Measurements from ENCODE around the gene TFCP2L1. TPM values are rescaled to one million over a fixed set of nuclear protein-coding genes. Genes with fewer than 3 reads are reported as not detected.

Gene TFCP2L1
- total and polyA plus RNA-seq, 2 of the 4 experiments (the other 2 are of a cell fraction) = not detected

DNA sequence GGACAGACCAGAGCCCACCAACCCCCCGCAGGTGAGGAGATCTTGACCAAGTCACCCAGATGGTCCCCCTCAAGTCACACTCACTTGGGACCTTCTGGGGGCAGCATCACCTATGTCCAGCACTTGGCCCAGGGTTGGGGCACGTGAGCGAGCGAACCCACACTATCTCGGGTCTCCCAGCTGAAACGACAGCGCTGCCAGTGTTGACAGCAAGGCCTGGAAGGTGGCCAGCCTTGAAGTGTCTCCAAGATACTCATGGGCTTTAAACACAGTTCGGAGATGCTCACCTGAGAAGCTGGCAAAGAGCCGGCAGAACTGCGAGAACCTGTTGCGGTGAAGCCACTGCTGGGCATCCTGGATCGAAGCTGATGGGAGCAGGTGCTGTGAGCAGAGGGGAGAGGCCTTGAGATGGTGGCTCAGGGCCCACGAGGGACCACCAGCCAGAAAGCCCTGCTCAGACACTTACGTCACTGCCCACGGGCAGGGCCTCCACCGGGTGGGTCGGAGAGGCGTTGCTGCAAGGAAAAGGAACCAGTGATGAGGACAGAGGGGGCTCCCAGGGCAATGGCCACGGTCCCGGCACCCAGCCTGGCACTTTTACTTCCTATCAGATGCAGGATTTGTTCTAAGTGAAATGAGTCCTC is 47.5 kb downstream of the TFCP2L1 start:
- Histone ChIP-seq H3K4ac (ENCODE audit: low read depth, low read length) (no peak overlapping the region), H2AK5ac (ENCODE audit: low read depth, low read length) (no peak overlapping the region), H2BK5ac (ENCODE audit: low read depth, low read length, poor library complexity, severe bottlenecking) (no peak overlapping the region), H3K4me1 (ENCODE audit: control insufficient read depth, insufficient read depth, low read length) (no peaks in the 10 kb centered on the region), H4K5ac (ENCODE audit: low read depth, low read length) (no peak overlapping the region), H2BK20ac (ENCODE audit: low read depth, low read length) (no peak overlapping the region), H3K9ac (ENCODE audit: low read depth, low read length) (no peak overlapping the region), H3K9me3 (ENCODE audit: control insufficient read depth, insufficient read depth, low read length) (no peaks in the 10 kb centered on the region), H4K20me1 (ENCODE audit: insufficient read depth, low read length) (no peaks in the 10 kb centered on the region), H3K18ac (ENCODE audit: low read depth, low read length) (no peak overlapping the region), H2AK9ac (replicated peaks; ENCODE audit: low read depth, low read length, poor library complexity) (no peak overlapping the region), H3K14ac (replicated peaks; ENCODE audit: low read depth, low read length) (no peak overlapping the region), H2BK15ac (ENCODE audit: low read depth, low read length) (no peak overlapping the region), H3K4me2 (ENCODE audit: low read depth, low read length) (no peak overlapping the region), H2BK120ac (ENCODE audit: low read depth, low read length) (no peak overlapping the region), H3K23ac (ENCODE audit: low read depth, low read length) (no peak overlapping the region), H3K36me3 (ENCODE audit: control insufficient read depth, insufficient read depth, low read length) (no peaks in the 10 kb centered on the region), H2AFZ (replicated peaks; ENCODE audit: low read length, poor library complexity) (peak overlapping the region; percentile 46), H3K9me1 (ENCODE audit: insufficient read depth, low read length) (no peaks in the 10 kb centered on the region), H4K91ac (ENCODE audit: insufficient read depth, low read depth, low read length) (no peak overlapping the region), H3K27ac (ENCODE audit: insufficient read depth, low read length) (no peak overlapping the region), H3K79me1 (ENCODE audit: low read depth in 1 of 2, low read length in 2 of 2) (no peaks in the 10 kb centered on the region), H3K27me3 (ENCODE audit: control insufficient read depth, insufficient read depth, low read length) (peaks cover 51% of the 10 kb centered on the region), H3K56ac (ENCODE audit: extremely low read depth, insufficient read depth, low read length) (no peak overlapping the region), H3K4me3 (ENCODE audit: insufficient read depth, low read depth, low read length) (no peak overlapping the region), H4K8ac (ENCODE audit: low read depth in 2 of 2, low read length in 2 of 2) (no peak overlapping the region)
- ATAC-seq (ENCODE audit: low read depth) = no peak
- in situ Hi-C loops (cut with MboI; ENCODE audit: low sequenced_read_pairs) = no loop called here
- no peak for TF ChIP-seq NFE2L2 (IDR thresholded peaks at IDR 0.05; ENCODE audit: low read depth, low read length)
- no peak for TF ChIP-seq MXI1 (IDR thresholded peaks at IDR 0.05; ENCODE audit: borderline replicate concordance, low read depth, low read length)
- TF ChIP-seq MAFK (IDR thresholded peaks at IDR 0.05; ENCODE audit: low read depth, low read length) = no peak
- TF ChIP-seq, protein P1, sequence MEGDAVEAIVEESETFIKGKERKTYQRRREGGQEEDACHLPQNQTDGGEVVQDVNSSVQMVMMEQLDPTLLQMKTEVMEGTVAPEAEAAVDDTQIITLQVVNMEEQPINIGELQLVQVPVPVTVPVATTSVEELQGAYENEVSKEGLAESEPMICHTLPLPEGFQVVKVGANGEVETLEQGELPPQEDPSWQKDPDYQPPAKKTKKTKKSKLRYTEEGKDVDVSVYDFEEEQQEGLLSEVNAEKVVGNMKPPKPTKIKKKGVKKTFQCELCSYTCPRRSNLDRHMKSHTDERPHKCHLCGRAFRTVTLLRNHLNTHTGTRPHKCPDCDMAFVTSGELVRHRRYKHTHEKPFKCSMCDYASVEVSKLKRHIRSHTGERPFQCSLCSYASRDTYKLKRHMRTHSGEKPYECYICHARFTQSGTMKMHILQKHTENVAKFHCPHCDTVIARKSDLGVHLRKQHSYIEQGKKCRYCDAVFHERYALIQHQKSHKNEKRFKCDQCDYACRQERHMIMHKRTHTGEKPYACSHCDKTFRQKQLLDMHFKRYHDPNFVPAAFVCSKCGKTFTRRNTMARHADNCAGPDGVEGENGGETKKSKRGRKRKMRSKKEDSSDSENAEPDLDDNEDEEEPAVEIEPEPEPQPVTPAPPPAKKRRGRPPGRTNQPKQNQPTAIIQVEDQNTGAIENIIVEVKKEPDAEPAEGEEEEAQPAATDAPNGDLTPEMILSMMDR (conservative IDR thresholded peaks at IDR 0.05; ENCODE audit: low read depth, low read length) = no peak
- TF ChIP-seq RFX5 (IDR thresholded peaks at IDR 0.05; ENCODE audit: low read depth, low read length) = no peak
- no peak for TF ChIP-seq MAZ (IDR thresholded peaks at IDR 0.05; ENCODE audit: borderline replicate concordance, low read depth, low read length)
- TF ChIP-seq RAD21 (IDR thresholded peaks at IDR 0.05; ENCODE audit: low read length) = no peak
- no peak for TF ChIP-seq CEBPB (IDR thresholded peaks at IDR 0.05; ENCODE audit: low read depth, low read length)
- no peak for TF ChIP-seq FOS (IDR thresholded peaks at IDR 0.05; ENCODE audit: low read depth, low read length)
- TF ChIP-seq RCOR1 (IDR thresholded peaks at IDR 0.05; ENCODE audit: insufficient replicate concordance, low read length) = no peak
- TF ChIP-seq, protein P2, sequence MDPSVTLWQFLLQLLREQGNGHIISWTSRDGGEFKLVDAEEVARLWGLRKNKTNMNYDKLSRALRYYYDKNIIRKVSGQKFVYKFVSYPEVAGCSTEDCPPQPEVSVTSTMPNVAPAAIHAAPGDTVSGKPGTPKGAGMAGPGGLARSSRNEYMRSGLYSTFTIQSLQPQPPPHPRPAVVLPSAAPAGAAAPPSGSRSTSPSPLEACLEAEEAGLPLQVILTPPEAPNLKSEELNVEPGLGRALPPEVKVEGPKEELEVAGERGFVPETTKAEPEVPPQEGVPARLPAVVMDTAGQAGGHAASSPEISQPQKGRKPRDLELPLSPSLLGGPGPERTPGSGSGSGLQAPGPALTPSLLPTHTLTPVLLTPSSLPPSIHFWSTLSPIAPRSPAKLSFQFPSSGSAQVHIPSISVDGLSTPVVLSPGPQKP (IDR thresholded peaks at IDR 0.05; ENCODE audit: borderline replicate concordance, low read depth, low read length) = no peak
- no peak for TF ChIP-seq POLR2A (IDR thresholded peaks at IDR 0.05; ENCODE audit: low read depth, low read length)
- no peak for TF ChIP-seq BHLHE40 (IDR thresholded peaks at IDR 0.05; ENCODE audit: low read depth, low read length)
- TF ChIP-seq SMC3 (IDR thresholded peaks at IDR 0.05; ENCODE audit: low read depth, low read length) = no peak
- TF ChIP-seq, protein P3, sequence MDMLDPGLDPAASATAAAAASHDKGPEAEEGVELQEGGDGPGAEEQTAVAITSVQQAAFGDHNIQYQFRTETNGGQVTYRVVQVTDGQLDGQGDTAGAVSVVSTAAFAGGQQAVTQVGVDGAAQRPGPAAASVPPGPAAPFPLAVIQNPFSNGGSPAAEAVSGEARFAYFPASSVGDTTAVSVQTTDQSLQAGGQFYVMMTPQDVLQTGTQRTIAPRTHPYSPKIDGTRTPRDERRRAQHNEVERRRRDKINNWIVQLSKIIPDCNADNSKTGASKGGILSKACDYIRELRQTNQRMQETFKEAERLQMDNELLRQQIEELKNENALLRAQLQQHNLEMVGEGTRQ (IDR thresholded peaks at IDR 0.05; ENCODE audit: low read depth, low read length) = no peak
- no peak for TF ChIP-seq CHD1 (IDR thresholded peaks at IDR 0.05; ENCODE audit: low read depth, low read length)
- dilution Hi-C loops (cut with HindIII; ENCODE audit: low sequenced_read_pairs, unreplicated experiment) = no loop called here
- 69% methylated on average over 11 of the region's 20 CpGs; no CpG with 5 or more reads in 1 of the 2 experiments for WGBS, 2 experiments (ENCODE audit: extremely low coverage in 2 of 2, insufficient read length in 1 of 2)
- POLR2A ChIA-PET (ENCODE audit: unreplicated experiment) = no interaction called here
- no TSS peak for BruUV-seq (replicated peaks)
- no peak for DNase-seq
- intact Hi-C loops (cut with micrococcal nuclease) = no loop called here
- CTCF ChIA-PET = no interaction called here
